Head of caudate nucleus (tissue), 42 donors: ENCODE results near the gene OR6X1.

ENCODE experiments used
- DNase-seq, 42 donors: peaks; one replicate each; pipeline versions ENCODE4 v3.0.0 to v3.0.0-alpha.2; 2020 to 2021; ENCODE audit warnings: mixed read lengths in 7 of 42
- intact Hi-C: fragments of 100-400 bp; cut with DNase I; formaldehyde crosslinking; loops from one replicate; pipeline ENCODE4 v1.15.0; 2022

The OR6X1 gene

GRCh38 chr11:123754101-123754568, at the start of gene OR6X1:
Gene OR6X1, minus strand, starts transcription at chr11:123754518. Its CDS starts 0 bp downstream, at chr11:123754518.
- no peak for DNase-seq
- intact Hi-C loops, result no loop called here

DNA sequence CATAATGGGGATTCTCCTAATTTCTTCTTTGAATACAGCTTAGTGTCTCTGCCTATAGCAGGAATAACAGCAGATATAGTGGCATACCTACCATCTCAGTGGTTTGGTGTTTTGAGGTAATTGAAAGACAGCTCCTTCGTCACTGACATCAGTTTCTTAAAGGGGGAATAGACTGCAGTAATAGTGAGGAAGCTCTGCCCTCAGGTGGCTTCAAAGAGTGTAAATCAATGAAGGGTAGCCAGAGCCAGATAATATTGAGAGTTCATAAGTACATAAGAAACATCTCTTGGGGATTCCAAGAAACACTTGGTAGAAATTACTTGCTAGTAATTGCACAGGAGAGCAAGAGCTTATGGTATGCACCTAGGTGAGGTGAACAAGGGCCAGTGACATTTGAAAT, 47.4 kb upstream of the OR6X1 start:
- DNase-seq, result no peak
- intact Hi-C loops, result no loop called here

- intact Hi-C loops, result no loop called here
- no peak for DNase-seq
Observed at GRCh38 chr11:123800036-123800435, 45.7 kb upstream of the OR6X1 start.

- intact Hi-C loops, result no loop called here
- peak in 3 of 42 donors; percentile 4 to 14 (median 8) for DNase-seq
Observed at GRCh38 chr11:123799438-123799837, 45.1 kb upstream of the OR6X1 start.

- no peak for DNase-seq
- intact Hi-C loops, result no loop called here
Observed at GRCh38 chr11:123798513-123799252, 44.4 kb upstream of the OR6X1 start.

DNA sequence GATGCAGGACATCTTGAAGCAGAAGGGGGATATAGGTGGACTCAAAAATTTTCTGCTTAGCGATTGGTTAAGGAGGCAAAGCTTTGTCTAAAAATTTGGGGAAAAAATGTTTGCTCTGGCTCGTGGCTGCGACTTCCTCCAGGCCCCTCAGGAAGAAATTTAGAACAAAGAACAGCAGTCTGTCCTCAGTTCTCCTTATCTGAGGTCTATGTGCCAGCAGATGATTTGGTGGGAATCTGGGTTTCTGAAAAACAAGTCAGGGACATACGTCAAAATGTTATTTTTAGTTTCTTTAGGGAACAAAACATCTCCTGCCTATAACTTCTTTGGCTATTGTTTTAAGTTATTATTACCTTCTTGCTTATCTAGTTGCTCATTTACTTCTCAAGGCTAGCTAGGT, 43.8 kb upstream of the OR6X1 start:
- no peak for DNase-seq
- intact Hi-C loops, result no loop called here

GRCh38 chr11:123797541-123797940, 43.2 kb upstream of the OR6X1 start:
- intact Hi-C loops, result no loop called here
- DNase-seq, result no peak

- intact Hi-C loops, result no loop called here
Observed at GRCh38 chr11:123797114-123797513, 42.8 kb upstream of the OR6X1 start.

DNA sequence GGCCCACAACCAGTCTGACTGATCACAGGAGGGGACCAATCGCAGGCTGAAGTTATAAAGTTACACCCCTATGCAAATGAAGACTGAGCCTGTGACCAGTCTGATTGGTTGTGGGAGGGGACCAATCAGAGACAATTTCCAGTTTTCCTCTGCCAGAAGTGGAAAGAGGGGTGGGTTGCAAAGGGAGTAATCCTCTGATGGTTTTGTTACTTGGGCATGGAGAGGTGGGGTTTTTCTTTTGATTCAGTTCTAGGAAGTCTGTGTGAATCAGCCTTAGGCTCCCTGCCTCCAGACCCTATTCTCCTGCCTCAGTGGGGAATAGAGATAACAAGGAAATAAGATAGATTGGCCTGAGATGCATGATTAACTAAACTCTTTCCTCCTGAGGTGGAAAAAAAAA, 41.9 kb upstream of the OR6X1 start:
- DNase-seq, result no peak
- intact Hi-C loops, result no loop called here

More at GRCh38 chr11:123797114-123797513, 42.8 kb upstream of the OR6X1 start:
- no peak for DNase-seq

- intact Hi-C loops, result no loop called here
- DNase-seq, result no peak
Observed at GRCh38 chr11:123783536-123783935, 29.2 kb upstream of the OR6X1 start.

DNA sequence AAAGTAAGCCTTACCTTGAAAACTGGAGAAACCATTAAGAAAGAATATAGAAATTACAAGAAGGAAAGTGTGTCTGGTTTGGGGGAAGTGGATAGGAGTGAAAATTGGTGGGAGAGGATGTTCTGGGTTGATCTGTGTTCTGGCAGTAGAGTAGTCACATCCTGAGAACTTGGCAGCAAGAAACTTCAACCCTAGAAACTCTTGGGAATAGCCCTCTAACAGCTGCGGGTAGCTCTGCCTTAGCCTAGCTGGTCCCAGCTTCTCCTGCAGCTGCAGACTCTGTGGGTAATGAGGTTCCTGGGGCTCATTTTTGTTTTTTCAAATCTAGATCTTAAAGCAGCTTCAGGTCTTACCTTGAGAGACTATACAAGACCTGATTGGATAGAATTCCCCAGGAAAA, 24.2 kb upstream of the OR6X1 start:
- DNase-seq, result no peak
- intact Hi-C loops, result no loop called here

- intact Hi-C loops, result no loop called here
- DNase-seq, result no peak
Observed at GRCh38 chr11:123775715-123776549, 21.6 kb upstream of the OR6X1 start.

GRCh38 chr11:123775289-123775688, 21.0 kb upstream of the OR6X1 start:
- intact Hi-C loops, result no loop called here
- DNase-seq, result no peak

DNA sequence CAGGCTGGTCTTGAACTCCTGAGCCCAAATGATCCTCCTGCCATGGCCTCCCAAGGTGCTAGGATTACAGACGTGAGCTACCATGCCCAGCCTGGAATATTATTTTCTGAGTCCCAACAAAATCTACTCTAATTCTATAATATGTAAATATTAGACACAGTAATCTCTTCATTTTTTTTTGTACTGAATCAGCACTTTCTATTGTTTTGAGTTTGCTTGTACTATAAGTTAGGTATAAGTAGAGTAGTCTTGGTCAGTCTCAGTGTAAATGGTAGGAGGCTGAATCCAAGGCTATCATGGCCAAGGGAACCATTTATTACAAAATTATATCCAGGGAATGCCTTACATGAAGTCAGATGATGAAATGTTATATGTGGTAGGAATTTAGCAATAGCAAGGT, 19.6 kb upstream of the OR6X1 start:
- intact Hi-C loops, result no loop called here
- no peak for DNase-seq

- intact Hi-C loops, result no loop called here
- no peak for DNase-seq
Observed at GRCh38 chr11:123773026-123773425, 18.7 kb upstream of the OR6X1 start.

DNA sequence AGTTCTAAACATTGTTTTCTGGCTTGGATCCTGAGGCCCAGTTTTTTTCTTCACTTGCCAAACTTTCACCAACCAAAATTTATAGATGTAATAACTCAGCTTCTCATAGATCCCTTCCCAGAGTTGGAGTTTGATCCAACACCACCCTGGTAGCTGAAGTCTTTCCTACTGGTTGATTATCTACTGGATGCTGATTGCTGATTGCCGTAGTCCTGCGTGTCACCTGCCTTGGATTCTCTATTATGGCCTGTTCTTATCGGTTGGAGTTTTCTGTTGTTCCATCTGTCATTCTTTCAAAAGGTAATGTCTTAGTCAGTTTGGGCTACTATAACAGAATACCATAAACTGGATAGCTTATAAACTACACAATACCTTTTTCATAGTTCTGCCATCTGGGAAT, 17.3 kb upstream of the OR6X1 start:
- intact Hi-C loops, result no loop called here
- DNase-seq, result no peak

- DNase-seq, result no peak
- intact Hi-C loops, result no loop called here
Observed at GRCh38 chr11:123770712-123771111, 16.4 kb upstream of the OR6X1 start.

- DNase-seq, result no peak
- intact Hi-C loops, result no loop called here
Observed at GRCh38 chr11:123765601-123766000, 11.3 kb upstream of the OR6X1 start.

DNA sequence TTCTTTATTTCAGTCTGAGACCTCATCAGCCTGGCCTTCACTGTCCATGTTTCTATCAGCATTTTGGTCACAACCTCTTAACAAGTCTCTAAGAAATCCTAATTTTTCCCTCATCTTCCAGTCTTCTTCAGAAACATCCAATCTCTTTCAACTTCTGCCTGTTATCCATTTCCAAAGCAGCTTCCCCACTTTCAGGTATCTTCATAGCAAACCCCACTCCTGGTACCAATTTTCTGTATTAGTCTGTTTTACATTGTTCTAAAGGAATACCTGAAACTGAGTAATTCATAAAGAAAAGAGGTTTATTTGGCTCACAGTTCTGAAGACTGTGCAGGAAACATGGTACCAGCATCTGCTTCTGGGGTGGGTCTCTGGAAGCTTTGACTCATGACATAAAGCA, 8.1 kb upstream of the OR6X1 start:
- intact Hi-C loops, result no loop called here
- no peak for DNase-seq

GRCh38 chr11:123760894-123761293, 6.6 kb upstream of the OR6X1 start:
- intact Hi-C loops, result no loop called here
- DNase-seq, result no peak

GRCh38 chr11:123757976-123758375, 3.7 kb upstream of the OR6X1 start:
- no peak for DNase-seq
- intact Hi-C loops, result no loop called here
